RKO (cell line): Measurements from ENCODE around the gene RSAD1.

Source experiments
- DNase-seq: peaks from one replicate; pipeline ENCODE4 v3.0.0-alpha.2; 2016; ENCODE audit warnings: low spot score

The RSAD1 gene

DNA sequence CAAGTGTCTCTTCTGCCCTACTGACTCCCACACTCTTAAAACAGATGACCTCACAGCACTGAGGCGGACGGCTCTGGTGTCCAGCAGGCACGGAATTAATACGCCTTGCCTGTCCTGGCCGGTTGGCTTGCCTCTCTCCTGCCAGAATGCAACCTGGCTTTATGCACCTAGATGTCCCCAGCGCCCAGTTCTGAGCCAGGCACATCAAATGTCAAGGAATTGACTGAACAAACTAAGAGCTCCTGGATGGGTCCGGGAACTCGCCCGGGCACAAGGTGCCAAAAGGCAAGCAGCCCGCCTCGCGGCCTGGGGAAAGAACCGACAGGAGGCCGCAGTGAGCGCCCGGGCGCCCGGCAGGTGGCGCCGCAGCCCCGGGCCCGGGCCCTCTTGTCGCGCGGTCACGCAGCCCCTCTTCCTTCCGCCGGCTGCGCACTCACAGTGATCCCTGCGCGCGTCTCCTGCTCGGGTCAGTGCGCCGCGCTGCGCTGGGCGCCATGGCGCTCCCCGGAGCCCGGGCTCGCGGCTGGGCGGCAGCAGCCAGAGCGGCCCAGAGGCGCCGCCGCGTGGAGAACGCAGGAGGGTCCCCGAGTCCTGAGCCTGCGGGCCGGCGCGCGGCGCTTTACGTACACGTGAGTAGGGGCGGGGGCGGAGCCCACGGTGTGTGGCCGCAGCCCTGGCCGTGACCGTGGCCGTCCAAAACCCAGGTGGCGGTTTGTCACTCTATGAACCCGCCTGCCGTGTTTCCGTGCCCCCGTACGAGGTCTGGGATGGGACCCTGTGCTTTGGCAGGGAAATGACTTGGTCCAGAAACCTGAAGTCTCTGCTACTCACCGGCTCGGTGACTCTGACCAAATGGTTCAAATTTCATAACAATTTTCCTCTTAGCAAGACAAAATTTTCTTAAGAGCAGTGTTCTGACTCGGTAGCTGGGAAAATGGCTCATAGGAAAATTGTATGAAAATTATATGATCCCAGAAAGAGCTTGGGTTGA lies at the start of gene RSAD1:
RSAD1 (plus strand) TSS at position 470 of the 991 bp plus-strand sequence; CDS start at position 495, 25 bp downstream.
- peak; percentile 90 for DNase-seq

DNA sequence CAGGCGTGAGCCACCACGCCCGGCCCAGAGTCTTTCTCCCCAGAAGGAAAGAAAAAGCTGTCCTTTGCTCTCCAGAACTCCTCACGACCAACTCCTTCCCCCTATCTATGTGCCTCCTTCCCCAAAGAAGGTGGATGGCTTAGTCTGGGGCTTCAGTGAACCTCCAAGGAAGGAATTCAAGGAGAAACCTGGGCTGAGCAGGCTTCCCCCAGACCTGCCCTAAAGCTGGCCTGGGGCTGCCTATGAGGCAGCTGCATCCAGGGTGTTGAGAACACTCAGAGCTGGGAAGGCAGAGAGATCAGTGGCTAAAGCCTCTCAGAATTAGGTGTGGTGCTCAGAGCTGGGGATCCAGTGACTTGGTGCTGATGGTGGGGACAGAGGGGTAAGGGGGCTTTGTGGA lies 48.9 kb upstream of the RSAD1 start:
- DNase-seq, result no peak

DNA sequence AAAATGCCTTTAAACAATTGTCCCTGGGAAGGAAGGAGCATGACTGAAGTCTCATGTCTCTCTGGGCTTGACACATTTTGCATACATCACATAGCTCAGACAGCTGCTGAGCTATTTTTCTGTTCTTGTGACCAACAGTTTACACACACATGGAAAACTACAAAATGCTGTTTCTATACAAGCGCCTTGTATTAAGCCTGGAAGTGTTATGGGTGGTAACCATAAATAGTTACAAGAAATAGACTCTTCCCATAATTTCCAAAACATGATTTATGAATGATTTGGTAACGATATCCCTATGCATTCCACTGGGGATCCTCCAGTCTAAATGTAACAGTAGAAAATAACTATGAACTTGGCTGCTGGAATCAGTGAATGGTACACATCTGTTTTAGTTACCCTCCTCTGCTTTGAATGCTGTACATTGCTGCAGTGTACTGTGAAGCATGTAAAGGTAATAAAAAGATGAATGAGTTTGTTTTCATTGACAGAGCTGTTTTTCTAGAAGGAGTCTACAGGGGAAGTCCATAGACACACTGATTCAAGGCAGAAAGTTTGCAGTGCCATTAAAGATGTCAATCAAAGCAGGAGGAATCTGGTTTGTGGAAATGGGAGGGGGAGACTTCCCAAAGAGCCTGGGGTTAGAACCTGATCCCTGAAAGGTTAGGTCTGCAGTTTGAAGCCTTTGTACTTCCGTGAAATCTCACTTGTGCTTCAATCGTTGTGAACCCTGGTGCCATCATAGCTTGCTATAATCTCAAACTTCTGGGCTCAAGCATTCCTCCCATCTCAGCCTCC lies 47.6 kb upstream of the RSAD1 start:
- no peak for DNase-seq

DNA sequence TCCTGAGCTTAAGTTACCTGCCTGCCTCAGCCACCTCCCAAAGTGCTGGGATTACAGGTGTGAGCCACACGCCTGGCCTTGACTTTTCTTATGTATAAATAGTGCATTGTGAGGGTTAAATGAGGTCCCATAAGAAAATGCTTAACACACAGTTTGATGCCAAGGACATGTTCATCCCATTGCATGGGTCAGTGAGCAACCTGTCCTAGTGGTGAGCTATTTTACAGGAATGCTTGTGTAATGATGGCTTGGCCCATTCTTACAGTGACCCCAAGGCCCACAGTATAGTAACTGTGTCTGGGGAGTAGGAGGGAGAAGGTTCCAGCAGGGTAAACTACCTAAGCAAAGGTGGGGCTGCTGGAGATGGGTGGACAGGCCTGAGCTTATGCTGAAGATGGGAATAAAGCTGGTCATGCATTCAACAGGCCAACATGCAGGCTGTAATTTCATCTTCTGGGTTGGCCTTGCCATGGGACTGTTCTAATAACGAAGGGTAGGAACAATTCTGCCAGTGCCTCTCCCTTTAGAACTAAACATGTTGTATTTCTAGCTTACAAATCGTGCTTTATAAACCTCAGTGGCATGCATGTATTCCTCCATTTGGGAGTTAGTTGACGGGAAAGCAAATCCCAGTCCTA lies 46.4 kb upstream of the RSAD1 start:
- DNase-seq, result no peak

DNA sequence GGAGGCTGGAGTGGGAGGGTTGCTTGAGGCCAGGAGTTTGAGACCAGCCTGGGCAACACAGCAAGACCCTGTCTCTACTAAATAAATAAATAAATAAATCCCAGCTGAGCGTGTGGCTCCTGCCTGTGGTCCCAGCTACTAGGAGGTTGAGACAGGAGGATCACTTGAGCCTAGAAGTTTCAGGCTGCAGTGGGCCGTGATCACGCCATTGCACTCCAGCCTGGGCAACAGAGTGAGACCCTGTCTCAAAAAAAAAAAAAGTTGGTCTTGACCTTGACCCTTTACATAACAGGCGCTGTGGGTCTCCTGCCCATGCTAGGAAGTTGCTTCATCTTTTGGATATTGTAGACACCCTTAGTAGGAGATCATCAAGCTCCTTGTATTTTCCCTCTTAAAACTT lies 41.3 kb upstream of the RSAD1 start:
- no peak for DNase-seq

DNA sequence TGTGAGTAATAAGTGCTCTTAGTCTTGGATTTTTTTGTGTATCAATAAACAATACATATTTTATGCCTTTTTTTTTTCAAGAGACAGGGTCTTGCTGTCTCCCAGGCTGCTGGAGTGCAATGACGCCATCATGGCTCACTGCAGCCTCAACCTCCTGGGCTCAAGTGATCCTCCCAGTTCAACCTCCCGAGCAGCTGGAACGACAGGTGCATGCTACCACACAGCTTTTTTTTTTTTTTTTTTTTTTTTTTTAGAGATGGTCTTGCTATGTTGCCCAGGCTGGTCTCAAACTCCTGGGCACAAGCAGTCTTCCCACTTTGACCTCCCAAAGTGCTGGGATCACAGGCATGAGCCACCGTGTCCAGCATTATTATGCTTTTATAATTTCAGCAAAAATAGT lies 39.7 kb upstream of the RSAD1 start:
- no peak for DNase-seq

DNA sequence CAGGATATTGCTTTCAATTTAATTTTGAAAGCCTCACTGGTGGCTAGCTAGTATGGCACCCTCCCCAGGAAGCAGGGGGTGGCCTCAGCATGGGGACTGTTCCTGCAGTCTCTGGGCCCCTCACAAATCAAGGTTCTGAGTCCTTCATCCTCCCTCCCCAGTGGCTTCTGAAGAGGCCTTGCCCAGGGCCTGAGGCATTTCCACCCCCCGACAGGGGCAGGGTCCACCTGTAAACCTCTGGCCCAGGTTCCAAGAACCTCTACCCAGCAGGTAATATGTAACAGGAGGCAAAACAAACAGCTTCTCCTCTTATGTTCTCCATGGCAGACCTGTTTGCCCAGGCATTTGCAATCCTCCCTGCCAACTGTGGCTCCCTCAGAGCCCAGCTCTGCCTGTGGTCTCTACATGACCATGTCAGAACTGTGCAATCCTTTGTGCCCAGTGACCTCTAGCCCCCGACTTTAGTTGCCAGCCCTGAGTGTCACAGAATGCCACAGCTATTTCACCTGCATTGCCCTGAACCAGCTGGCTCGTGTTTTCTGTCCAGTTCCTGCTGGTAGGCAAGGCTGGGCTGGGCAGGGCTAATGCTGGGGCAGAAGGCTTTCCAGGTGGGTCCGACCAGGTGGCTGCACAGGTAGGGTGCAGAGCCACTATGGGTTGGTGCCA lies 38.4 kb upstream of the RSAD1 start:
- no peak for DNase-seq

DNA sequence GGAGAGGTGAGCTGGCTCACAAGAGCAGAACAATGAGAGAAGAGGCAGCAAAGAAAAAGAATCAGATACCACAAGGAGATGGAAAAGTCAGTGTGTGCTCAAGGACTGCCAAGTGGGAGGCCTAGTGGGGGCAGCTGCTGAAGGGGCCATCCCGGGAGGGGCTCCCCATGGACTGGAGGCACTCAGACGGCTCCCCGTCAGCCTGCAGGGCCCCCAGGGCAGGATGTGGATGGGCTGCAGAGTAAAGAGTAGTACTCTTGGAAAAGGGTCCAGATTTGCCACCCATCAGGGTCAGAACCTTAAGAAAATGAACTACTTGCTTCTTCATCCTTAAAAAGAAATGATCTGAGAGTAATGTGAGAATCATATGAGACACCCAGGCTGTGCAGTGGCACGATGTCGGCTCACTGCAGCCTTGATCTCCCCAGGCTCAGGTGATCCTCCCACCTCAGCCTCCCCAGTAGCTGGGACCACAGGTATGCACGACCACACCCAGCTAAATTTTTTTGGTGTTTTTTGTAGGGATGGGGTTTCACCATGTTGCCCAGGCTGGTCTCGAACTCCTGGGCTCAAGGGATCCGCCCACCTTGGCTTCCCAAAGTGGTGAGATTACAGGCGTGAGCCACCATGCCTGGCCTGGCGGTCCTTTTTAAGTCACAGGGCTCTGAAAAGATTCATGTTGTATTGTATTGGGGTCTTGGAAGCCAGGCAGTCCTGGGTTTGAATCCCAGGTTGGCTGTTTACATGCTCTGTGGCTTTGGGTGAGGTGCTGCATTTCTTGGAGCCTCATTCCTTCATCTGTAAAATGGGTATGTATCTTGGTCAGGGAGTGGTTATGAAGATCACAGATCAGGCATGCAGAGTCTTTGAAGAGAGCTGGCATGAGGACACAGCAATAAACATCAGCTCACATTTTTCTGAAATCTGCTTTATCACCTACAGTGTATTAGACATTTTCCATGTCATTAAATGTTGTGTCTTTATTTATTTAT lies 37.5 kb upstream of the RSAD1 start:
- no peak for DNase-seq

DNA sequence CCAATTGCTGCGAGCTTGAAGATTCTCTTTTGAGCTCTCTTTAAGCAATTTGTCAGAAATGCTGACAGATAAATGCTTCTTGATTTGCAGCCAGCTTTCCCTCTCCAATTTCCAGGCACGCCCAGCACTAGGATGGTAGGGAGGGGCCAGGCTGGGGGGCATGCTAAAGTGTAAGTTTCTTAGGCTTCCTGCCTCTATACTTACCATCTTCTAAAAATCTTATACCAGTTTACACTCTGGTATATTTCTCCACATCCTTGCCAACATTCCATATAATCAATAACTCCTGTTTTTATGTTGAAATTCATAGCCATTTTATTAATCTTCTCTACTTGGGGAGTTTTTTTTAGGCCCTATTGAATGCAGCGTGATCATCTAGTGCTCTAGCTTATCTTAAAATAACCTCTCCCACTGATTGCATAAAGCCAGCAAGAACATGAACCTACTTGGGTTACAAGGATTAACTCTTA lies 35.1 kb upstream of the RSAD1 start:
- DNase-seq, result no peak

DNA sequence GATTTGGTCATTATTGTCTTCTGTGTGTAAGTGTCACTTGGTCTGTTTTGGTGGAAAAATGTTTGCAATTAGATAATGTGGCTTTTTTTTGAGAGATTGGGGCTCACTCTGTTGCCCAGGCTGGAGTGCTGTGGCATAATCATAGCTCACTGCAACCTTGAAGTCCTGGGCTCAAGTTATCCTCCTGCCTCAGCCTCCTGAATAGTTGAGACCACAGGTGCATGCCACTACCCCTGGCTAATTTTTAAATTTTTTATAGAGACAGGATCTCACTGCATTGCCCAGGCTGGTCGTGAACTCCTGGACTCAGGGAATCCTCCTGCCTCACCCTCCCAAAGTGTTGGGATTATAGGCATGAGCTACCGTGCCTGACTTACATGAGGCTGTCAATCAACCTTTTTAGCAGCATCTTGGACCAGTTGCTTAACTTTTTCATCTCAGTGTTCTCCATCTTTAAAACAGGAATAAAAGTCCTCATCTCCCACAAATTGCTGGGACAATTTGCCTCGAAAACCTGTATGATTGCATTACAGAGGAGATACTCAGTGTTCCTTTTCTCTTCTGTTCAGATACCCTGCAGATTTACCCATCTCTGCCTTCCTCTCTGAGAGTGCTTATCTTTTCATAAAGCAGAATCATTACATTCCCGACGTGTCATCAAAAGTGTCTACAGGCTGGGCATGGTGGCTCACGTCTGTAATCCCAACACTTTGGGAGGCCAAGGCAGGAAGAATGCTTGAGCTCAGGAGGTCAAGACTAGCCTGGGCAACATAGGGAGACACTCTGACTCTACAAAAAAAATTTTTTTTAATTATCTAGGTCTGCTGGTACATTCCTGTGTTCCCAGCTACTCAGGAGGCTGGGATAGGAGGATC lies 33.6 kb upstream of the RSAD1 start:
- no peak for DNase-seq

DNA sequence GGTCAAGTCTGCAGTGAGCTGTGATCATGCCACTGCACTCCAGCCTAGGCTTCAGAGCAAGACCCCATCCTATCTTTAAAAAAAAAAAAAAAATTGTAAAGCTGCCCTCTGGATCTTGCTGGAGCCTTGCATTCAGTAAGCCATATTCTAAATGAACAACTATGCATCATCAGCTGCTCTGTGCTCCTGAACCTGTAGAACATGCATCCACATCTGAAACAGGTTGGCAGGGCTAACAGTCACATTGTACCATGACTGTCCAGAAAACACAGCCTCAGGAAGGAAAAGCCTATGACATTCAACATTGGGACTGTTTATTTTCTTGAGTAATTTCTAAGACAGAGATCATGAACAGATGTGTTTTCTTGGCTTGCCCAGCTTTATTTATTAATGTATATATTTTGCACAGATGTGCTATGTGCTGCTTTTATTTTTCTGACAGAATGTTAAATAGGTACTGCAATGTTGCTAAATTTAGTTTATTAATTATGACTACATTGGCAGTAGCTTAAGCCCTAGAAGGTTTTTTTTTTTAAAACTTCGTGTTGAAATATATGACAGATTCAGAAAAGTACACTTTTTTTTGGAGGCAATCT lies 32.8 kb upstream of the RSAD1 start:
- no peak for DNase-seq

DNA sequence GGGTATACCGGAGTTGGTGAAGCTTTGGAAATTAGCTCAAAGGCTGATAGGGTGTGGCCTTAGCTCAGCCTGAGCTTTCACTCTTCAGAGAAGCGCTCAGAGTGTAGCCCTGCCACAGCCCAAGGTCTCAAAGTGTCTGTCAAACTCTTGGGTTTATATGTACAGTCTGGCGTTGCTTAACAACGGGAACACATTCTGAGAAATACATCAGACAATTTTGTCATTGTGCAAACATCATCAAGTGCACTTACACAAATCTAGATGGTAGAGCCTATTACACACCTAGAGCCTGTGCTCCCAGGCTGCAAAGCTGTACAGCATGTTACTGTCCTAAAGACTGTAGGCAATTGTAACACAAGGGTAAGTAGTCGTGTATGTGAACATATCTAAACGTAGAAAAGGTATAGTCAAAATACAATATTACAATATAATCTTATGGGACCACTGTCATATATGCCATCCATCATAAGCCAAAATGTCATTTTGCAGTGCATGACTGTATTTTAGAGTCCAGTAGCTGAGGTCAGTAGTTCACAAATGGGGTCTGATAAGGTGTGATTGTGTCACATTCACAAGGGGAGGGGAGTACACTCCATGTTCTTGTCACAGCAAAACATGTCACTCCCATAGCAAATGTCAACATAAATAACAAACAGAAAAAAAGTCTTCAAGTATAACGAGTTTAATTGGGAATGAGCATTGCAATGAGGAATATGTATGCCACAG lies 30.6 kb upstream of the RSAD1 start:
- DNase-seq, result no peak

DNA sequence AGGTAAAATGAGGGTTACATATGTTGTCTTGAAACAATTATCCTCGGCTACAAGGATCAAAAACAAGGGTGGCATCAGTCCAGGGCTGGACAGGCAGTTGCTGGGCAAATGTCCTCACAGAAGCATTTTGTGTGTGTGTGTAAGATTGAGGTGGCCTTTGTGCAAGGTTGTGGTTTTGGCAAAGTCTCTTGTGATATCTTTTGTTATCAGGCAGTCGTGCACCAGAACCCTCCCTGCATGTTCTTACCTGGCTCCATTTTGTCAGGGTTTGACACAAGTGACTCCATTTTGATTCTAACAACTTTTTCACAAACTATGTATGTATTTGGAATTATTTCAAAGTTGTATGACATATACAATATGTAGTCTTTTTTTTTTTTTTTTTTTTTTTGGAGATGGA lies 30.0 kb upstream of the RSAD1 start:
- no peak for DNase-seq

DNA sequence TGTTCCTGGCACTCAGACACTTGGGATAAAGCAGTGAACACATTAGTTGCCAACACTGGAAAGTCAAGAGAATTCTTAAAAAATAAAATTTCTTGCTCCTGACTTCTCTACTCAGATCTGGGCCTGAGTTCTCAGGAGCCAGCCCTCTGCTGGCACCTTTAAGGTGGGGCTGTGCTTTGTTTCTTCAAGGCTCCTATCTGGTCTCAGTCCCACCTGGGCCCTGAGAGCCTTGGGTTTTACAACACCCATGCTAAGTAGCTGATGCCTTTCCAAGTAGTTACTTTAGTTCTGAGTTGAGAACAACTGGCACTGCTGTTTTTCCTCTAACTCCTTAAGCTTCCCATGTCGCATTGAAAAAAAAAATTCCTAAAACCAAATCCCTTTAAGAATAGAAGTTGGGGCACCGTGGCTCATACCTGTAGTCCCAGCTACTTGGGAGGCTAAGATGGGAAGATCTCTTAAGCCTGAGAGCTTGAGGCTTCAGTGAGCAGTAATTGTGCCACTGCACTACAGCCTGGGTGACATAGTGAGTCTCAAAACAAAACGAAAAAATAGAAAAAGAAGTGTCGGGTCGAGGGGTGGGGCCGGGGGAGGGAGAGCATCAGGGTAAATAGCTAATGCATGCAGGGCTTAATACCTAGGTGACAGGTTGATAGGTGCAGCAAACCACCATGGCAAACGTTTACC lies 26.6 kb upstream of the RSAD1 start:
- no peak for DNase-seq

DNA sequence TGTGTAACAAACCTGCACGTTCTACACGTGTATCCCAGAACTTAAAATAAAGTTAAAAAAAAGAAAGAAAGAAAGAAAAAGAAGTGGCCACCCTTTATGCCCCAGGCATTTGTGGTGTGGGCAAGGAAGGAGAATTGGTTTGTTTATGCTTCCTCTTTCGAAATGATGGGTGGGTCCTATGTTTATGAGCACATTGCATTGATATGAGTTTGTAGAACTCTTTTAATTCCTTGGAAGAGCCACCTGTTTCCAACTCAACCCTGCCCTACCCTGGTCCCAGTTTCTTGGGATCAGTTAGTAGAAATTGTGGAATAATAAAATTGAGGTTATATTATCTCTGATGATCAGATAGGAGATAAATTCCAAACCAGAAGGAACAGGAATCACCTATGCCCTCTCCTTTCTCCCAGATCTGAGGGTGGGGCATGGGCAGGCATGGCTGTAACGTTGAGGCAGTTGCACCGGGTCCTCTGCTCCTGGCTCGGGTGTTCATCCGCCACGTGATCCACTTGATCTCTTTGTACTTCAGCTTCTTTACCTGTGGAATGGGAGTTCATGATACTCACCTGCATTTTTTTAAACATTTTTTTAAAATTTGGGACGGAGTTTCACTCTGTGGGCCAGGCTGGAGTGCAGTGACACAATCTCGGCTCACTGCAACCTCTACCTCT lies 25.9 kb upstream of the RSAD1 start:
- DNase-seq, result no peak

DNA sequence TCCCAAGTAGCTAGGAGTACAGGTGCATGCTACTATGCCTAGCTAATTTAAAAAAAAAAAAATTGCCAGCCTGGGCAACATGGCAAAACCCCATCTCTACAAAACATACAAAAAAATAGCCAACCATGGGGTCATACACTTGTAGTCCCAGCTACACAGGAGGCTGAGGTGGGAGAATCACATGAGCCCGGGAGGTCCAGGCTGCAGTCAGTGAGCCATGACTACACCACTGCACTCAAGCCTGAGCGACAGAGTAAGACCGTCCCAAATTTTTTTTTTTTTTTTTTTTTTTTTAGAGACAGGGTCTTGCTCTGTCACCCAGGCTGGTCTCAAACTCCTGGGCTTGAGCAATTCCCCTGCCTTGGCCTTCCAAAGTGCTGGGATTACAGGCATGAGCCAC lies 24.8 kb upstream of the RSAD1 start:
- DNase-seq, result no peak

DNA sequence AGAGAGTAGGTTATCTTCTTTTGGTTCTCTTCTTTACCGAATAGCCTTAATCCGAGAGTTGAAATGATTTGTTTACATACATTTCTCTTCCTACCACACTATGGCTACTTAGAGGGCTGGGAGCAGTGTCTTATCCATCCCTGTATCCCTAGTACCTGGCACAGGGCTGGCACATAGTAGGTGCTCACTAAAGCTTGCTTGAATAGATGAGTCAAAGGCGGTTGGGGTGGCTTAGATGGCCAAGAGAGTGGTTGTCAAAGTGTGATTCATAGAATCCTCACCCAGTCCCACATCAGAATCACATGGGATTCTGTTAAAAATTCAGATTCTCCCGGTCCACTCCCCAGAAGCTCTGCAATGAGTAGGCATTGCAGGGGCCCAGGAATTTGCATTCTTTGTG lies 21.0 kb upstream of the RSAD1 start:
- no peak for DNase-seq
